HCT116 (cell line): ENCODE results near the gene GMPPA. TPM values are rescaled to one million over a fixed set of nuclear protein-coding genes. Genes with fewer than 3 reads are reported as not detected.

ENCODE experiments used
- ATAC-seq: fragments of 200-7000 bp; cut with Tn5 transposase; 2 replicates; pipeline ENCODE4 v1.9.1; 2020; ENCODE audit warnings: mild to moderate bottlenecking, moderate library complexity
- BruUV-seq: library from RNA; stranded (reverse); fragments of 400-500 nt; replicated peaks from 2 replicates; lab custom pipeline; 2021; lab: Mats Ljungman, UMichigan
- CTCF ChIA-PET: fragments of 300-600 bp; sonication (Branson Sonifier 250); formaldehyde crosslinking; loops from one replicate; lab custom pipeline; 2021; ENCODE audit warnings: antibody characterized with exemption; lab: Charles Lee
- POLR2A ChIA-PET: fragments of 300-600, 350-600 bp; sonication (Branson Sonifier 250); formaldehyde crosslinking; loops from one replicate; lab custom pipeline; 2021; ENCODE audit warnings: antibody characterized with exemption; lab: Charles Lee
- RAD21 ChIA-PET, 2 experiments: fragments of 300-600 bp; sonication (Branson Sonifier 250); formaldehyde crosslinking; loops; one replicate each; lab custom pipeline; 2023; ENCODE audit warnings: low total read pairs in 2 of 2; ENCODE audit not compliant: uncharacterized antibody in 2 of 2, unreplicated experiment in 2 of 2, low non-redundant PET in 1 of 2; lab: Charles Lee
- DNase-seq: peaks from one replicate; pipeline ENCODE4 v3.0.0-alpha.2; 2010; ENCODE audit warnings: low read depth, low spot score
- H2AFZ ChIP-seq: fragments of 200-600 bp; shearing (Covaris generic), sonication (generic); 2 replicates; pipeline ENCODE4 v1.6.1; 2017; ENCODE audit warnings: low read depth, mixed run types, mixed read lengths, antibody characterized with exemption, low read length; ENCODE audit not compliant: poor library complexity, severe bottlenecking
- H3K27ac ChIP-seq: 2 replicates; pipeline ENCODE4 v1.5.1; 2012; ENCODE audit warnings: low read depth, low read length
- H3K27me3 ChIP-seq: fragments of 200-600 bp; sonication (generic); 2 replicates; pipeline ENCODE4 v1.6.1; 2016; ENCODE audit warnings: mixed run types, low read length, mixed read lengths; ENCODE audit not compliant: insufficient read depth
- H3K36me3 ChIP-seq, 2 experiments: fragments of 200-500 bp in 1 of 2; fragments of 200-600 bp in 1 of 2; sonication (Bioruptor generic) in 1 of 2; sonication (generic) in 1 of 2; 2 replicates each; pipeline versions ENCODE4 v1.5.1 to v1.6.1; 2014 to 2016; ENCODE audit warnings: low read length in 2 of 2, inconsistent platforms in 1 of 2, mixed read lengths in 1 of 2, mixed run types in 1 of 2; ENCODE audit not compliant: insufficient read depth in 2 of 2, control insufficient read depth in 1 of 2
- H3K4me1 ChIP-seq, 2 experiments: fragments of 200-600 bp in 1 of 2; sonication (generic) in 1 of 2; 2 replicates each; pipeline versions ENCODE4 v1.5.1 to v1.6.1; 2012 to 2017; ENCODE audit warnings: low read length in 2 of 2, inconsistent platforms in 1 of 2, mild to moderate bottlenecking in 1 of 2, mixed read lengths in 1 of 2, mixed run types in 1 of 2, moderate library complexity in 1 of 2; ENCODE audit not compliant: insufficient read depth in 2 of 2, control insufficient read depth in 1 of 2
- H3K4me2 ChIP-seq: fragments of 200-600 bp; sonication (generic); 2 replicates; pipeline ENCODE4 v1.6.1; 2017; ENCODE audit warnings: mixed run types, low read length, mixed read lengths
- H3K4me3 ChIP-seq, 2 experiments: fragments of 200-600 bp in 1 of 2; sonication (generic) in 1 of 2; replicated peaks in 1 of 2; 2 replicates each; pipeline ENCODE4 v1.5.1; 2011 to 2016; ENCODE audit warnings: low read length in 2 of 2, control low read depth in 1 of 2, low read depth in 1 of 2, mild to moderate bottlenecking in 1 of 2, mixed read lengths in 1 of 2, mixed run types in 1 of 2
- H3K79me2 ChIP-seq: fragments of 200-600 bp; sonication (generic); 2 replicates; pipeline ENCODE4 v1.6.1; 2017; ENCODE audit warnings: mild to moderate bottlenecking, mixed run types, low read length, moderate library complexity, mixed read lengths; ENCODE audit not compliant: insufficient read depth
- H3K9ac ChIP-seq: fragments of 200-600 bp; sonication (generic); 2 replicates; pipeline ENCODE4 v1.6.1; 2016; ENCODE audit warnings: low read length, mixed read lengths
- H3K9me2 ChIP-seq: fragments of 200-600 bp; sonication (generic), shearing (Covaris generic); 2 replicates; pipeline ENCODE4 v1.6.1; 2017; ENCODE audit warnings: mixed run types, mild to moderate bottlenecking, moderate library complexity; ENCODE audit not compliant: insufficient read depth
- H3K9me3 ChIP-seq, 2 experiments: fragments of 200-500 bp in 1 of 2; fragments of 200-600 bp in 1 of 2; sonication (Bioruptor generic) in 1 of 2; sonication (generic) in 1 of 2; 2 replicates each; pipeline ENCODE4 v1.6.1; 2014 to 2017; ENCODE audit warnings: low read length in 2 of 2, mixed read lengths in 2 of 2, inconsistent platforms in 1 of 2, low read depth in 1 of 2, mild to moderate bottlenecking in 1 of 2, mixed run types in 1 of 2, moderate library complexity in 1 of 2; ENCODE audit not compliant: control insufficient read depth in 1 of 2, insufficient read depth in 1 of 2
- H4K20me1 ChIP-seq: fragments of 200-600 bp; sonication (generic), shearing (Covaris generic); 2 replicates; pipeline ENCODE4 v1.6.1; 2017; ENCODE audit warnings: mixed run types, mild to moderate bottlenecking, moderate library complexity; ENCODE audit not compliant: insufficient read depth
- ATF3 ChIP-seq: IDR thresholded peaks from 2 replicates; pipeline ENCODE4 v1.6.1; 2012
- CBX3 ChIP-seq: IDR thresholded peaks from 2 replicates; pipeline ENCODE4 v1.6.1; 2012; ENCODE audit warnings: low read depth
- CEBPB ChIP-seq: IDR thresholded peaks from 2 replicates; pipeline ENCODE4 v1.6.1; 2012; ENCODE audit warnings: low read depth
- EGR1 ChIP-seq: IDR thresholded peaks from 2 replicates; pipeline ENCODE4 v1.6.1; 2012; ENCODE audit warnings: low read depth
- EZH2phosphoT487 ChIP-seq: fragments of 200-600 bp; IDR thresholded peaks from 2 replicates; pipeline ENCODE4 v1.6.1; 2018; ENCODE audit warnings: antibody characterized with exemption, borderline replicate concordance
- FOSL1 ChIP-seq: IDR thresholded peaks from 2 replicates; pipeline ENCODE4 v1.6.1; 2012; ENCODE audit warnings: low read depth
- MAX ChIP-seq: IDR thresholded peaks from 2 replicates; pipeline ENCODE4 v1.6.1; 2012
- RAD21 ChIP-seq: IDR thresholded peaks from 2 replicates; pipeline ENCODE4 v1.6.1; 2012; ENCODE audit warnings: low read depth, mild to moderate bottlenecking
- REST ChIP-seq: IDR thresholded peaks from 2 replicates; pipeline ENCODE4 v1.6.1; 2012; ENCODE audit warnings: low read depth
- SIN3A ChIP-seq: IDR thresholded peaks from 2 replicates; pipeline ENCODE4 v1.6.1; 2012; ENCODE audit warnings: low read depth
- SRF ChIP-seq: IDR thresholded peaks from 2 replicates; pipeline ENCODE4 v1.6.1; 2012; ENCODE audit warnings: low read depth
- TCF7L2 ChIP-seq: IDR thresholded peaks from 2 replicates; pipeline ENCODE4 v1.7.0; 2011; ENCODE audit warnings: borderline replicate concordance, inconsistent platforms; ENCODE audit not compliant: insufficient read depth, insufficient read length; ENCODE audit errors: extremely low read depth
- YY1 ChIP-seq: IDR thresholded peaks from 2 replicates; pipeline ENCODE4 v1.6.1; 2011; ENCODE audit warnings: low read length, low read depth, moderate library complexity, mild to moderate bottlenecking; ENCODE audit not compliant: insufficient replicate concordance; ENCODE audit errors: extremely low read depth
- ZFX ChIP-seq: fragments of 450-650 bp; IDR thresholded peaks from 2 replicates; pipeline ENCODE4 v1.6.1; 2017
- ZNF274 ChIP-seq: fragments of 200-500 bp; sonication (Bioruptor generic); IDR thresholded peaks from 2 replicates; pipeline ENCODE4 v1.6.1; 2014; ENCODE audit warnings: mild to moderate bottlenecking, low read depth, low read length, inconsistent platforms
- intact Hi-C: fragments of 100-400 bp; cut with micrococcal nuclease; formaldehyde crosslinking; loops from 2 replicates; pipeline ENCODE4 v1.10.0; 2022
- total RNA-seq: library from RNA; stranded (reverse); gene quantifications from one replicate; pipeline ENCODE4 v1.2.1, GENCODE V29; 2021; ENCODE audit not compliant: unreplicated experiment
- TF ChIP-seq, protein P1 (sequence below), 3 experiments: fragments of 200-600 bp in 1 of 3; sonication (generic) in 1 of 3; IDR thresholded peaks in 2 of 3; conservative IDR thresholded peaks in 1 of 3; 2 replicates each; pipeline ENCODE4 v1.5.1; 2012 to 2017; ENCODE audit warnings: low read depth in 2 of 3, low read length in 2 of 3, antibody characterized with exemption in 1 of 3, borderline replicate concordance in 1 of 3, control low read depth in 1 of 3, mild to moderate bottlenecking in 1 of 3, mixed read lengths in 1 of 3, mixed run types in 1 of 3, moderate library complexity in 1 of 3; ENCODE audit not compliant: insufficient read depth in 1 of 3
- TF ChIP-seq, protein P2 (sequence below): IDR thresholded peaks from 2 replicates; pipeline ENCODE4 v1.6.1; 2011; ENCODE audit warnings: mild to moderate bottlenecking, low read length, moderate library complexity; ENCODE audit not compliant: insufficient replicate concordance; ENCODE audit errors: extremely low read depth

Gene GMPPA
- total RNA-seq, 1 experiment from 2014 or later: 71.8 TPM

- ATAC-seq (no peak), DNase-seq (no peak)
- no peaks in the 10 kb centered on the region for H3K9me3 ChIP-seq
- POLR2A ChIA-PET: no interaction called here
- RAD21 ChIA-PET: no interaction called here
- H3K4me3 ChIP-seq: no peak overlapping the region
- no peak overlapping the region for H2AFZ ChIP-seq
- peaks cover 0 to 5% of the 10 kb centered on the region in 2 experiments; a peak in 1 of 4 replicates for H3K4me1 ChIP-seq
- TF ChIP-seq, protein P1, sequence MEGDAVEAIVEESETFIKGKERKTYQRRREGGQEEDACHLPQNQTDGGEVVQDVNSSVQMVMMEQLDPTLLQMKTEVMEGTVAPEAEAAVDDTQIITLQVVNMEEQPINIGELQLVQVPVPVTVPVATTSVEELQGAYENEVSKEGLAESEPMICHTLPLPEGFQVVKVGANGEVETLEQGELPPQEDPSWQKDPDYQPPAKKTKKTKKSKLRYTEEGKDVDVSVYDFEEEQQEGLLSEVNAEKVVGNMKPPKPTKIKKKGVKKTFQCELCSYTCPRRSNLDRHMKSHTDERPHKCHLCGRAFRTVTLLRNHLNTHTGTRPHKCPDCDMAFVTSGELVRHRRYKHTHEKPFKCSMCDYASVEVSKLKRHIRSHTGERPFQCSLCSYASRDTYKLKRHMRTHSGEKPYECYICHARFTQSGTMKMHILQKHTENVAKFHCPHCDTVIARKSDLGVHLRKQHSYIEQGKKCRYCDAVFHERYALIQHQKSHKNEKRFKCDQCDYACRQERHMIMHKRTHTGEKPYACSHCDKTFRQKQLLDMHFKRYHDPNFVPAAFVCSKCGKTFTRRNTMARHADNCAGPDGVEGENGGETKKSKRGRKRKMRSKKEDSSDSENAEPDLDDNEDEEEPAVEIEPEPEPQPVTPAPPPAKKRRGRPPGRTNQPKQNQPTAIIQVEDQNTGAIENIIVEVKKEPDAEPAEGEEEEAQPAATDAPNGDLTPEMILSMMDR (IDR thresholded peaks at IDR 0.05 in 2 of 3, conservative IDR thresholded peaks at IDR 0.05 in 1 of 3; ENCODE audit: borderline replicate concordance in 1 of 3, insufficient read depth in 1 of 3, low read depth in 2 of 3, low read length in 2 of 3): no peak
- TF ChIP-seq ATF3 (no peak), CBX3 (no peak), CEBPB (no peak), ZFX (no peak), FOSL1 (no peak), REST (no peak), EGR1 (no peak), TCF7L2 (no peak), RAD21 (no peak), SRF (no peak), EZH2phosphoT487 (no peak), ZNF274 (no peak), YY1 (no peak), SIN3A (no peak), MAX (no peak)
- TF ChIP-seq, protein P2, sequence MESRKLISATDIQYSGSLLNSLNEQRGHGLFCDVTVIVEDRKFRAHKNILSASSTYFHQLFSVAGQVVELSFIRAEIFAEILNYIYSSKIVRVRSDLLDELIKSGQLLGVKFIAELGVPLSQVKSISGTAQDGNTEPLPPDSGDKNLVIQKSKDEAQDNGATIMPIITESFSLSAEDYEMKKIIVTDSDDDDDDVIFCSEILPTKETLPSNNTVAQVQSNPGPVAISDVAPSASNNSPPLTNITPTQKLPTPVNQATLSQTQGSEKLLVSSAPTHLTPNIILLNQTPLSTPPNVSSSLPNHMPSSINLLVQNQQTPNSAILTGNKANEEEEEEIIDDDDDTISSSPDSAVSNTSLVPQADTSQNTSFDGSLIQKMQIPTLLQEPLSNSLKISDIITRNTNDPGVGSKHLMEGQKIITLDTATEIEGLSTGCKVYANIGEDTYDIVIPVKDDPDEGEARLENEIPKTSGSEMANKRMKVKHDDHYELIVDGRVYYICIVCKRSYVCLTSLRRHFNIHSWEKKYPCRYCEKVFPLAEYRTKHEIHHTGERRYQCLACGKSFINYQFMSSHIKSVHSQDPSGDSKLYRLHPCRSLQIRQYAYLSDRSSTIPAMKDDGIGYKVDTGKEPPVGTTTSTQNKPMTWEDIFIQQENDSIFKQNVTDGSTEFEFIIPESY: no peak
- H3K4me2 ChIP-seq: no peak overlapping the region
- intact Hi-C loops: no loop called here
- H3K27ac ChIP-seq: no peak overlapping the region
- H3K9ac ChIP-seq: no peak overlapping the region
- H3K27me3 ChIP-seq: no peaks in the 10 kb centered on the region
- H3K9me2 ChIP-seq: no peaks in the 10 kb centered on the region
- no peaks in the 10 kb centered on the region; a peak in 1 of 4 replicates for H3K36me3 ChIP-seq
- H4K20me1 ChIP-seq: no peaks in the 10 kb centered on the region
- no TSS peak for BruUV-seq
- CTCF ChIA-PET: interaction anchor here (1.1 to 1.8 kb wide), 2 partner anchors 12 to 17 kb away, joined by 3 to 10 read pairs; partner anchors contain the start of gene GMPPA
- no peaks in the 10 kb centered on the region for H3K79me2 ChIP-seq
Observed at GRCh38 chr2:219482674-219483405, 15.9 kb upstream of the GMPPA start.
